HCT116 (cell line): Measurements from ENCODE around the gene VPS26B. TPM values are rescaled to one million over a fixed set of nuclear protein-coding genes. Genes with fewer than 3 reads are reported as not detected.

Experiments used
- ATAC-seq: fragments of 200-7000 bp; cut with Tn5 transposase; 2 replicates; pipeline ENCODE4 v1.9.1; 2020; ENCODE audit warnings: mild to moderate bottlenecking, moderate library complexity
- BruUV-seq: library from RNA; stranded (reverse); fragments of 400-500 nt; replicated peaks from 2 replicates; lab custom pipeline; 2021; lab: Mats Ljungman, UMichigan
- CTCF ChIA-PET: fragments of 300-600 bp; sonication (Branson Sonifier 250); formaldehyde crosslinking; loops from one replicate; lab custom pipeline; 2021; ENCODE audit warnings: antibody characterized with exemption; lab: Charles Lee
- POLR2A ChIA-PET: fragments of 300-600, 350-600 bp; sonication (Branson Sonifier 250); formaldehyde crosslinking; loops from one replicate; lab custom pipeline; 2021; ENCODE audit warnings: antibody characterized with exemption; lab: Charles Lee
- RAD21 ChIA-PET, 2 experiments: fragments of 300-600 bp; sonication (Branson Sonifier 250); formaldehyde crosslinking; loops; one replicate each; lab custom pipeline; 2023; ENCODE audit warnings: low total read pairs in 2 of 2; ENCODE audit not compliant: uncharacterized antibody in 2 of 2, unreplicated experiment in 2 of 2, low non-redundant PET in 1 of 2; lab: Charles Lee
- DNase-seq: peaks from one replicate; pipeline ENCODE4 v3.0.0-alpha.2; 2010; ENCODE audit warnings: low read depth, low spot score
- H2AFZ ChIP-seq: fragments of 200-600 bp; shearing (Covaris generic), sonication (generic); 2 replicates; pipeline ENCODE4 v1.6.1; 2017; ENCODE audit warnings: low read depth, mixed run types, mixed read lengths, antibody characterized with exemption, low read length; ENCODE audit not compliant: poor library complexity, severe bottlenecking
- H3K27ac ChIP-seq: 2 replicates; pipeline ENCODE4 v1.5.1; 2012; ENCODE audit warnings: low read depth, low read length
- H3K27me3 ChIP-seq: fragments of 200-600 bp; sonication (generic); 2 replicates; pipeline ENCODE4 v1.6.1; 2016; ENCODE audit warnings: mixed run types, low read length, mixed read lengths; ENCODE audit not compliant: insufficient read depth
- H3K36me3 ChIP-seq, 2 experiments: fragments of 200-500 bp in 1 of 2; fragments of 200-600 bp in 1 of 2; sonication (Bioruptor generic) in 1 of 2; sonication (generic) in 1 of 2; 2 replicates each; pipeline versions ENCODE4 v1.5.1 to v1.6.1; 2014 to 2016; ENCODE audit warnings: low read length in 2 of 2, inconsistent platforms in 1 of 2, mixed read lengths in 1 of 2, mixed run types in 1 of 2; ENCODE audit not compliant: insufficient read depth in 2 of 2, control insufficient read depth in 1 of 2
- H3K4me1 ChIP-seq, 2 experiments: fragments of 200-600 bp in 1 of 2; sonication (generic) in 1 of 2; 2 replicates each; pipeline versions ENCODE4 v1.5.1 to v1.6.1; 2012 to 2017; ENCODE audit warnings: low read length in 2 of 2, inconsistent platforms in 1 of 2, mild to moderate bottlenecking in 1 of 2, mixed read lengths in 1 of 2, mixed run types in 1 of 2, moderate library complexity in 1 of 2; ENCODE audit not compliant: insufficient read depth in 2 of 2, control insufficient read depth in 1 of 2
- H3K4me2 ChIP-seq: fragments of 200-600 bp; sonication (generic); 2 replicates; pipeline ENCODE4 v1.6.1; 2017; ENCODE audit warnings: mixed run types, low read length, mixed read lengths
- H3K4me3 ChIP-seq, 2 experiments: fragments of 200-600 bp in 1 of 2; sonication (generic) in 1 of 2; replicated peaks in 1 of 2; 2 replicates each; pipeline ENCODE4 v1.5.1; 2011 to 2016; ENCODE audit warnings: low read length in 2 of 2, control low read depth in 1 of 2, low read depth in 1 of 2, mild to moderate bottlenecking in 1 of 2, mixed read lengths in 1 of 2, mixed run types in 1 of 2
- H3K79me2 ChIP-seq: fragments of 200-600 bp; sonication (generic); 2 replicates; pipeline ENCODE4 v1.6.1; 2017; ENCODE audit warnings: mild to moderate bottlenecking, mixed run types, low read length, moderate library complexity, mixed read lengths; ENCODE audit not compliant: insufficient read depth
- H3K9ac ChIP-seq: fragments of 200-600 bp; sonication (generic); 2 replicates; pipeline ENCODE4 v1.6.1; 2016; ENCODE audit warnings: low read length, mixed read lengths
- H3K9me2 ChIP-seq: fragments of 200-600 bp; sonication (generic), shearing (Covaris generic); 2 replicates; pipeline ENCODE4 v1.6.1; 2017; ENCODE audit warnings: mixed run types, mild to moderate bottlenecking, moderate library complexity; ENCODE audit not compliant: insufficient read depth
- H3K9me3 ChIP-seq, 2 experiments: fragments of 200-500 bp in 1 of 2; fragments of 200-600 bp in 1 of 2; sonication (Bioruptor generic) in 1 of 2; sonication (generic) in 1 of 2; 2 replicates each; pipeline ENCODE4 v1.6.1; 2014 to 2017; ENCODE audit warnings: low read length in 2 of 2, mixed read lengths in 2 of 2, inconsistent platforms in 1 of 2, low read depth in 1 of 2, mild to moderate bottlenecking in 1 of 2, mixed run types in 1 of 2, moderate library complexity in 1 of 2; ENCODE audit not compliant: control insufficient read depth in 1 of 2, insufficient read depth in 1 of 2
- H4K20me1 ChIP-seq: fragments of 200-600 bp; sonication (generic), shearing (Covaris generic); 2 replicates; pipeline ENCODE4 v1.6.1; 2017; ENCODE audit warnings: mixed run types, mild to moderate bottlenecking, moderate library complexity; ENCODE audit not compliant: insufficient read depth
- CEBPB ChIP-seq: IDR thresholded peaks from 2 replicates; pipeline ENCODE4 v1.6.1; 2012; ENCODE audit warnings: low read depth
- EGR1 ChIP-seq: IDR thresholded peaks from 2 replicates; pipeline ENCODE4 v1.6.1; 2012; ENCODE audit warnings: low read depth
- EZH2phosphoT487 ChIP-seq: fragments of 200-600 bp; IDR thresholded peaks from 2 replicates; pipeline ENCODE4 v1.6.1; 2018; ENCODE audit warnings: antibody characterized with exemption, borderline replicate concordance
- MAX ChIP-seq: IDR thresholded peaks from 2 replicates; pipeline ENCODE4 v1.6.1; 2012
- POLR2AphosphoS5 ChIP-seq: IDR thresholded peaks from 2 replicates; pipeline ENCODE4 v1.6.1; 2011; ENCODE audit warnings: mild to moderate bottlenecking, low read depth, low read length, moderate library complexity
- RAD21 ChIP-seq: IDR thresholded peaks from 2 replicates; pipeline ENCODE4 v1.6.1; 2012; ENCODE audit warnings: low read depth, mild to moderate bottlenecking
- SIN3A ChIP-seq: IDR thresholded peaks from 2 replicates; pipeline ENCODE4 v1.6.1; 2012; ENCODE audit warnings: low read depth
- SP1 ChIP-seq: IDR thresholded peaks from 2 replicates; pipeline ENCODE4 v1.6.1; 2012; ENCODE audit warnings: low read depth
- TCF7L2 ChIP-seq: IDR thresholded peaks from 2 replicates; pipeline ENCODE4 v1.7.0; 2011; ENCODE audit warnings: borderline replicate concordance, inconsistent platforms; ENCODE audit not compliant: insufficient read depth, insufficient read length; ENCODE audit errors: extremely low read depth
- intact Hi-C: fragments of 100-400 bp; cut with micrococcal nuclease; formaldehyde crosslinking; loops from 2 replicates; pipeline ENCODE4 v1.10.0; 2022
- total RNA-seq: library from RNA; stranded (reverse); gene quantifications from one replicate; pipeline ENCODE4 v1.2.1, GENCODE V29; 2021; ENCODE audit not compliant: unreplicated experiment
- TF ChIP-seq, protein P1 (sequence below): IDR thresholded peaks from 2 replicates; pipeline ENCODE4 v1.6.1; 2012; ENCODE audit warnings: low read depth
- TF ChIP-seq, protein P2 (sequence below): IDR thresholded peaks from 2 replicates; pipeline ENCODE4 v1.6.1; 2011; ENCODE audit warnings: mild to moderate bottlenecking, low read length, moderate library complexity; ENCODE audit not compliant: insufficient replicate concordance; ENCODE audit errors: extremely low read depth

Gene VPS26B
- total RNA-seq, 1 experiment from 2014 or later = 26.6 TPM

- RAD21 ChIA-PET = no interaction called here
- Histone ChIP-seq H3K9ac (no peak overlapping the region), H3K27ac (no peak overlapping the region), H2AFZ (no peak overlapping the region), H3K9me3 (no peaks in the 10 kb centered on the region), H3K36me3 (no peaks in the 10 kb centered on the region), H3K4me1 (peaks cover 5 to 9% of the 10 kb centered on the region in 2 experiments; a peak in 2 of 4 replicates), H3K27me3 (no peaks in the 10 kb centered on the region), H4K20me1 (no peaks in the 10 kb centered on the region), H3K9me2 (no peaks in the 10 kb centered on the region), H3K4me3 (no peak overlapping the region), H3K79me2 (peaks cover 63% of the 10 kb centered on the region), H3K4me2 (no peak overlapping the region)
- DNase-seq (no peak), ATAC-seq (no peak)
- CTCF ChIA-PET = no interaction called here
- TF ChIP-seq MAX (no peak), RAD21 (no peak), CEBPB (no peak), POLR2AphosphoS5 (no peak)
- intact Hi-C loops = loop anchor here (10.0 kb wide), 1 partner anchor 194 kb away; no protein-coding TSS in a partner anchor
- no TSS peak for BruUV-seq
- POLR2A ChIA-PET = no interaction called here
Observed at GRCh38 chr11:134229126-134229790, 4.8 kb downstream of the VPS26B start.

GRCh38 chr11:134230339-134230738, 5.9 kb downstream of the VPS26B start:
- intact Hi-C loops = no loop called here
- Histone ChIP-seq H2AFZ (no peak overlapping the region), H4K20me1 (no peaks in the 10 kb centered on the region), H3K4me3 (no peak overlapping the region), H3K27me3 (no peaks in the 10 kb centered on the region), H3K4me1 (peaks cover 5 to 9% of the 10 kb centered on the region in 2 experiments; a peak in 2 of 4 replicates), H3K9me2 (no peaks in the 10 kb centered on the region), H3K79me2 (peaks cover 59% of the 10 kb centered on the region), H3K4me2 (no peak overlapping the region), H3K27ac (no peak overlapping the region), H3K9ac (no peak overlapping the region), H3K9me3 (no peaks in the 10 kb centered on the region), H3K36me3 (peaks cover 0 to 4% of the 10 kb centered on the region in 2 experiments; a peak in 1 of 4 replicates)
- DNase-seq (no peak), ATAC-seq (no peak)
- CTCF ChIA-PET = no interaction called here
- POLR2A ChIA-PET = no interaction called here
- RAD21 ChIA-PET = no interaction called here
- BruUV-seq = no TSS peak
- no peak for TF ChIP-seq EGR1
- TF ChIP-seq MAX = no peak
- no peak for TF ChIP-seq SIN3A
- TF ChIP-seq, protein P1, sequence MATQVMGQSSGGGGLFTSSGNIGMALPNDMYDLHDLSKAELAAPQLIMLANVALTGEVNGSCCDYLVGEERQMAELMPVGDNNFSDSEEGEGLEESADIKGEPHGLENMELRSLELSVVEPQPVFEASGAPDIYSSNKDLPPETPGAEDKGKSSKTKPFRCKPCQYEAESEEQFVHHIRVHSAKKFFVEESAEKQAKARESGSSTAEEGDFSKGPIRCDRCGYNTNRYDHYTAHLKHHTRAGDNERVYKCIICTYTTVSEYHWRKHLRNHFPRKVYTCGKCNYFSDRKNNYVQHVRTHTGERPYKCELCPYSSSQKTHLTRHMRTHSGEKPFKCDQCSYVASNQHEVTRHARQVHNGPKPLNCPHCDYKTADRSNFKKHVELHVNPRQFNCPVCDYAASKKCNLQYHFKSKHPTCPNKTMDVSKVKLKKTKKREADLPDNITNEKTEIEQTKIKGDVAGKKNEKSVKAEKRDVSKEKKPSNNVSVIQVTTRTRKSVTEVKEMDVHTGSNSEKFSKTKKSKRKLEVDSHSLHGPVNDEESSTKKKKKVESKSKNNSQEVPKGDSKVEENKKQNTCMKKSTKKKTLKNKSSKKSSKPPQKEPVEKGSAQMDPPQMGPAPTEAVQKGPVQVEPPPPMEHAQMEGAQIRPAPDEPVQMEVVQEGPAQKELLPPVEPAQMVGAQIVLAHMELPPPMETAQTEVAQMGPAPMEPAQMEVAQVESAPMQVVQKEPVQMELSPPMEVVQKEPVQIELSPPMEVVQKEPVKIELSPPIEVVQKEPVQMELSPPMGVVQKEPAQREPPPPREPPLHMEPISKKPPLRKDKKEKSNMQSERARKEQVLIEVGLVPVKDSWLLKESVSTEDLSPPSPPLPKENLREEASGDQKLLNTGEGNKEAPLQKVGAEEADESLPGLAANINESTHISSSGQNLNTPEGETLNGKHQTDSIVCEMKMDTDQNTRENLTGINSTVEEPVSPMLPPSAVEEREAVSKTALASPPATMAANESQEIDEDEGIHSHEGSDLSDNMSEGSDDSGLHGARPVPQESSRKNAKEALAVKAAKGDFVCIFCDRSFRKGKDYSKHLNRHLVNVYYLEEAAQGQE = no peak
- TF ChIP-seq, protein P2, sequence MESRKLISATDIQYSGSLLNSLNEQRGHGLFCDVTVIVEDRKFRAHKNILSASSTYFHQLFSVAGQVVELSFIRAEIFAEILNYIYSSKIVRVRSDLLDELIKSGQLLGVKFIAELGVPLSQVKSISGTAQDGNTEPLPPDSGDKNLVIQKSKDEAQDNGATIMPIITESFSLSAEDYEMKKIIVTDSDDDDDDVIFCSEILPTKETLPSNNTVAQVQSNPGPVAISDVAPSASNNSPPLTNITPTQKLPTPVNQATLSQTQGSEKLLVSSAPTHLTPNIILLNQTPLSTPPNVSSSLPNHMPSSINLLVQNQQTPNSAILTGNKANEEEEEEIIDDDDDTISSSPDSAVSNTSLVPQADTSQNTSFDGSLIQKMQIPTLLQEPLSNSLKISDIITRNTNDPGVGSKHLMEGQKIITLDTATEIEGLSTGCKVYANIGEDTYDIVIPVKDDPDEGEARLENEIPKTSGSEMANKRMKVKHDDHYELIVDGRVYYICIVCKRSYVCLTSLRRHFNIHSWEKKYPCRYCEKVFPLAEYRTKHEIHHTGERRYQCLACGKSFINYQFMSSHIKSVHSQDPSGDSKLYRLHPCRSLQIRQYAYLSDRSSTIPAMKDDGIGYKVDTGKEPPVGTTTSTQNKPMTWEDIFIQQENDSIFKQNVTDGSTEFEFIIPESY = no peak
- no peak for TF ChIP-seq CEBPB
- no peak for TF ChIP-seq TCF7L2
- no peak for TF ChIP-seq SP1
- no peak for TF ChIP-seq EZH2phosphoT487
